HepG2 (cell line): Measurements from ENCODE around the gene FAHD1. TPM values are rescaled to one million over a fixed set of nuclear protein-coding genes. Genes with fewer than 3 reads are reported as not detected.

Experiments
- CHD2 ChIP-seq: IDR thresholded peaks from 2 replicates; pipeline ENCODE4 v1.6.1; 2011; ENCODE audit warnings: low read depth, low read length, improper control_type of control experiment
- PHF20 ChIP-seq: sonication (generic); formaldehyde crosslinking; IDR thresholded peaks from 2 replicates; pipeline ENCODE4 v1.5.0; 2020; ENCODE audit warnings: mild to moderate bottlenecking, missing genetic modification reagents
- RARA ChIP-seq: IDR thresholded peaks from 2 replicates; pipeline ENCODE4 v1.6.1; 2016; ENCODE audit warnings: missing genetic modification reagents, missing compliant biosample characterization
- TBP ChIP-seq: sonication (generic); formaldehyde crosslinking; IDR thresholded peaks from 2 replicates; pipeline ENCODE4 v1.5.0; 2020; ENCODE audit warnings: missing genetic modification reagents
- YY1 ChIP-seq: IDR thresholded peaks from 2 replicates; pipeline ENCODE4 v1.6.1; 2011; ENCODE audit warnings: low read length, low read depth, moderate library complexity, mild to moderate bottlenecking; ENCODE audit not compliant: insufficient read depth, insufficient replicate concordance
- ZFY ChIP-seq: sonication (generic); formaldehyde crosslinking; IDR thresholded peaks from 2 replicates; pipeline ENCODE4 v1.4.0; 2020; ENCODE audit warnings: missing genetic modification reagents
- polyA plus RNA-seq, 8 experiments: library from polyadenylated mRNA; depleted of rRNA in 3 of 8; stranded (reverse) in 7 of 8; unstranded in 1 of 8; fragments of >200 nt; fragmentation: Illumina TruSeq in 4 of 8; extraction: Trizol in 4 of 8; gene quantifications; 2 replicates each; pipeline versions ENCODE4 v1.2.1 to v1.2.3, GENCODE V29; 2011 to 2016; ENCODE audit warnings: low read depth in 4 of 8, missing spikeins in 1 of 8, mixed read lengths in 1 of 8; ENCODE audit not compliant: insufficient read depth in 1 of 8
- total RNA-seq, 5 experiments: library from RNA; depleted of rRNA; stranded (reverse); fragments of >200 nt; fragmentation: Illumina TruSeq; extraction: Trizol; gene quantifications; 2 replicates each; pipeline ENCODE4 v1.2.3, GENCODE V29; 2016; ENCODE audit warnings: low read depth in 1 of 5
- TF ChIP-seq, protein P1 (sequence below), 2 experiments: sonication (generic) in 1 of 2; formaldehyde crosslinking in 1 of 2; IDR thresholded peaks; 2 replicates each; pipeline versions ENCODE4 v1.6.1 to v1.9.0; 2014 to 2022; ENCODE audit warnings: antibody characterized with exemption in 1 of 2, borderline replicate concordance in 1 of 2, inconsistent platforms in 1 of 2, low read depth in 1 of 2, missing genetic modification reagents in 1 of 2
- TF ChIP-seq, protein P2 (sequence below): sonication (generic); formaldehyde crosslinking; IDR thresholded peaks from 2 replicates; pipeline ENCODE4 v1.5.0; 2020; ENCODE audit warnings: mild to moderate bottlenecking, missing genetic modification reagents, borderline replicate concordance
- TF ChIP-seq, protein P3 (sequence below): sonication (generic); formaldehyde crosslinking; IDR thresholded peaks from 2 replicates; pipeline ENCODE4 v1.4.0; 2020; ENCODE audit warnings: missing genetic modification reagents
- TF ChIP-seq, protein P4 (sequence below): sonication (generic); formaldehyde crosslinking; IDR thresholded peaks from 2 replicates; pipeline ENCODE4 v1.4.0; 2020; ENCODE audit warnings: missing genetic modification reagents

FAHD1 gene
- total and polyA plus RNA-seq, 2 of the 13 experiments (the other 11 are each of a cell fraction or from before 2014, with no cell fraction given): 39.0 to 45.3 TPM

DNA sequence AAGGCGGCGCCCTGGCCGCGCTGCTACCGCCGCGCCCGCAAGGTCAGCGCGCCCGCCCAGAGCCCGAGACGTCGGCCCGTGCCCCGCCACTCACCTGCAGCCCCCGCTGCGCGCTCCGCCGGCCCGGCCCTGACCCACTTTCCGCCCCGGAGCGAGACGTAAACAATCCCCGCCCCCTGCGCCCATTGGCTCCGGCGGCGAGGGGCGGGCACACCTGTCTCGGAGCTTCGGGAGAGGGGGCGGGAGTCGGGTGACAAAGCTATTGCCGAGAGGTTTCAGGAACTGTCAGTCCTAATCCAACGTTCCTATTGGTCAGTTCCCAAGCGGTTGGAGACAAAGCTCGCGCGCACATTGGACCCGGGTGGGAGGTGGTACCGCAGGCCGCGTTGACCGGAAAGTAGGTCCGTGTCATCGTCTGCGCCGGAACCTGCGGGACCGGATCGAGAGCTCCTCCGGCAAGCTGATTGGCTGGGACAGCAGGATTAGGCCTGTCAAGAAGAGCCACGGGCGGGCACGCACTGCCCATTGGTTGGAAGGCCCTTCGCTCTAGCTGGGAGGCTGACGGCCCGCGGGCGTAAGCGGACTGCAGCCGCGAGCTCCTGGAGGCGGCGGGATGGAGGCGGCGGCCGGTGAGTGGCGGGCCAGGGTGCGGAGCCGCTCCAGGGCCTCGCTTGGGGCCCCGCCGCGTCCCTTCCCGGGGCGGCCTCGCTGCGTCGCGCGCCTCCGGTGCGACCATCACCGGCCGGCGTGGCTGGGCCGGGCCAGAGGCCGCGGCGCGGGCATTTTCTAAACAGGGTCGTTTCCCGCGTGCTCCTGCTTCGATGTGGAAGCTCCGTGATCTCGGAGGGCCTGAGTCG, 44.4 kb upstream of the FAHD1 start, which contains the start of the genes NUBP2 and SPSB3 (continued):
- TF ChIP-seq, protein P1, sequence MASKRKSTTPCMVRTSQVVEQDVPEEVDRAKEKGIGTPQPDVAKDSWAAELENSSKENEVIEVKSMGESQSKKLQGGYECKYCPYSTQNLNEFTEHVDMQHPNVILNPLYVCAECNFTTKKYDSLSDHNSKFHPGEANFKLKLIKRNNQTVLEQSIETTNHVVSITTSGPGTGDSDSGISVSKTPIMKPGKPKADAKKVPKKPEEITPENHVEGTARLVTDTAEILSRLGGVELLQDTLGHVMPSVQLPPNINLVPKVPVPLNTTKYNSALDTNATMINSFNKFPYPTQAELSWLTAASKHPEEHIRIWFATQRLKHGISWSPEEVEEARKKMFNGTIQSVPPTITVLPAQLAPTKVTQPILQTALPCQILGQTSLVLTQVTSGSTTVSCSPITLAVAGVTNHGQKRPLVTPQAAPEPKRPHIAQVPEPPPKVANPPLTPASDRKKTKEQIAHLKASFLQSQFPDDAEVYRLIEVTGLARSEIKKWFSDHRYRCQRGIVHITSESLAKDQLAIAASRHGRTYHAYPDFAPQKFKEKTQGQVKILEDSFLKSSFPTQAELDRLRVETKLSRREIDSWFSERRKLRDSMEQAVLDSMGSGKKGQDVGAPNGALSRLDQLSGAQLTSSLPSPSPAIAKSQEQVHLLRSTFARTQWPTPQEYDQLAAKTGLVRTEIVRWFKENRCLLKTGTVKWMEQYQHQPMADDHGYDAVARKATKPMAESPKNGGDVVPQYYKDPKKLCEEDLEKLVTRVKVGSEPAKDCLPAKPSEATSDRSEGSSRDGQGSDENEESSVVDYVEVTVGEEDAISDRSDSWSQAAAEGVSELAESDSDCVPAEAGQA (IDR thresholded peaks at IDR 0.05; ENCODE audit: low read depth): peak; percentile 89
- TF ChIP-seq, protein P1 (CRISPR knock-in tag; IDR thresholded peaks at IDR 0.05; ENCODE audit: borderline replicate concordance): no peak
- TF ChIP-seq RARA (CRISPR knock-in tag) (peak; percentile 62; the same call in 1 of the 2 replicates), TBP (CRISPR knock-in tag) (no peak), YY1 (peak; percentile 59), ZFY (peak; percentile 81), PHF20 (CRISPR knock-in tag) (peak; percentile 93), CHD2 (peak; percentile 81)
- TF ChIP-seq, protein P2, sequence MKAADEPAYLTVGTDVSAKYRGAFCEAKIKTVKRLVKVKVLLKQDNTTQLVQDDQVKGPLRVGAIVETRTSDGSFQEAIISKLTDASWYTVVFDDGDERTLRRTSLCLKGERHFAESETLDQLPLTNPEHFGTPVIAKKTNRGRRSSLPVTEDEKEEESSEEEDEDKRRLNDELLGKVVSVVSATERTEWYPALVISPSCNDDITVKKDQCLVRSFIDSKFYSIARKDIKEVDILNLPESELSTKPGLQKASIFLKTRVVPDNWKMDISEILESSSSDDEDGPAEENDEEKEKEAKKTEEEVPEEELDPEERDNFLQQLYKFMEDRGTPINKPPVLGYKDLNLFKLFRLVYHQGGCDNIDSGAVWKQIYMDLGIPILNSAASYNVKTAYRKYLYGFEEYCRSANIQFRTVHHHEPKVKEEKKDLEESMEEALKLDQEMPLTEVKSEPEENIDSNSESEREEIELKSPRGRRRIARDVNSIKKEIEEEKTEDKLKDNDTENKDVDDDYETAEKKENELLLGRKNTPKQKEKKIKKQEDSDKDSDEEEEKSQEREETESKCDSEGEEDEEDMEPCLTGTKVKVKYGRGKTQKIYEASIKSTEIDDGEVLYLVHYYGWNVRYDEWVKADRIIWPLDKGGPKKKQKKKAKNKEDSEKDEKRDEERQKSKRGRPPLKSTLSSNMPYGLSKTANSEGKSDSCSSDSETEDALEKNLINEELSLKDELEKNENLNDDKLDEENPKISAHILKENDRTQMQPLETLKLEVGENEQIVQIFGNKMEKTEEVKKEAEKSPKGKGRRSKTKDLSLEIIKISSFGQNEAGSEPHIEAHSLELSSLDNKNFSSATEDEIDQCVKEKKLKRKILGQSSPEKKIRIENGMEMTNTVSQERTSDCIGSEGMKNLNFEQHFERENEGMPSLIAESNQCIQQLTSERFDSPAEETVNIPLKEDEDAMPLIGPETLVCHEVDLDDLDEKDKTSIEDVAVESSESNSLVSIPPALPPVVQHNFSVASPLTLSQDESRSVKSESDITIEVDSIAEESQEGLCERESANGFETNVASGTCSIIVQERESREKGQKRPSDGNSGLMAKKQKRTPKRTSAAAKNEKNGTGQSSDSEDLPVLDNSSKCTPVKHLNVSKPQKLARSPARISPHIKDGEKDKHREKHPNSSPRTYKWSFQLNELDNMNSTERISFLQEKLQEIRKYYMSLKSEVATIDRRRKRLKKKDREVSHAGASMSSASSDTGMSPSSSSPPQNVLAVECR: peak; percentile 76
- TF ChIP-seq, protein P3, sequence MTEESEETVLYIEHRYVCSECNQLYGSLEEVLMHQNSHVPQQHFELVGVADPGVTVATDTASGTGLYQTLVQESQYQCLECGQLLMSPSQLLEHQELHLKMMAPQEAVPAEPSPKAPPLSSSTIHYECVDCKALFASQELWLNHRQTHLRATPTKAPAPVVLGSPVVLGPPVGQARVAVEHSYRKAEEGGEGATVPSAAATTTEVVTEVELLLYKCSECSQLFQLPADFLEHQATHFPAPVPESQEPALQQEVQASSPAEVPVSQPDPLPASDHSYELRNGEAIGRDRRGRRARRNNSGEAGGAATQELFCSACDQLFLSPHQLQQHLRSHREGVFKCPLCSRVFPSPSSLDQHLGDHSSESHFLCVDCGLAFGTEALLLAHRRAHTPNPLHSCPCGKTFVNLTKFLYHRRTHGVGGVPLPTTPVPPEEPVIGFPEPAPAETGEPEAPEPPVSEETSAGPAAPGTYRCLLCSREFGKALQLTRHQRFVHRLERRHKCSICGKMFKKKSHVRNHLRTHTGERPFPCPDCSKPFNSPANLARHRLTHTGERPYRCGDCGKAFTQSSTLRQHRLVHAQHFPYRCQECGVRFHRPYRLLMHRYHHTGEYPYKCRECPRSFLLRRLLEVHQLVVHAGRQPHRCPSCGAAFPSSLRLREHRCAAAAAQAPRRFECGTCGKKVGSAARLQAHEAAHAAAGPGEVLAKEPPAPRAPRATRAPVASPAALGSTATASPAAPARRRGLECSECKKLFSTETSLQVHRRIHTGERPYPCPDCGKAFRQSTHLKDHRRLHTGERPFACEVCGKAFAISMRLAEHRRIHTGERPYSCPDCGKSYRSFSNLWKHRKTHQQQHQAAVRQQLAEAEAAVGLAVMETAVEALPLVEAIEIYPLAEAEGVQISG (CRISPR knock-in tag): peak; percentile 38; the same call in 1 of the 2 replicates
- TF ChIP-seq, protein P4, sequence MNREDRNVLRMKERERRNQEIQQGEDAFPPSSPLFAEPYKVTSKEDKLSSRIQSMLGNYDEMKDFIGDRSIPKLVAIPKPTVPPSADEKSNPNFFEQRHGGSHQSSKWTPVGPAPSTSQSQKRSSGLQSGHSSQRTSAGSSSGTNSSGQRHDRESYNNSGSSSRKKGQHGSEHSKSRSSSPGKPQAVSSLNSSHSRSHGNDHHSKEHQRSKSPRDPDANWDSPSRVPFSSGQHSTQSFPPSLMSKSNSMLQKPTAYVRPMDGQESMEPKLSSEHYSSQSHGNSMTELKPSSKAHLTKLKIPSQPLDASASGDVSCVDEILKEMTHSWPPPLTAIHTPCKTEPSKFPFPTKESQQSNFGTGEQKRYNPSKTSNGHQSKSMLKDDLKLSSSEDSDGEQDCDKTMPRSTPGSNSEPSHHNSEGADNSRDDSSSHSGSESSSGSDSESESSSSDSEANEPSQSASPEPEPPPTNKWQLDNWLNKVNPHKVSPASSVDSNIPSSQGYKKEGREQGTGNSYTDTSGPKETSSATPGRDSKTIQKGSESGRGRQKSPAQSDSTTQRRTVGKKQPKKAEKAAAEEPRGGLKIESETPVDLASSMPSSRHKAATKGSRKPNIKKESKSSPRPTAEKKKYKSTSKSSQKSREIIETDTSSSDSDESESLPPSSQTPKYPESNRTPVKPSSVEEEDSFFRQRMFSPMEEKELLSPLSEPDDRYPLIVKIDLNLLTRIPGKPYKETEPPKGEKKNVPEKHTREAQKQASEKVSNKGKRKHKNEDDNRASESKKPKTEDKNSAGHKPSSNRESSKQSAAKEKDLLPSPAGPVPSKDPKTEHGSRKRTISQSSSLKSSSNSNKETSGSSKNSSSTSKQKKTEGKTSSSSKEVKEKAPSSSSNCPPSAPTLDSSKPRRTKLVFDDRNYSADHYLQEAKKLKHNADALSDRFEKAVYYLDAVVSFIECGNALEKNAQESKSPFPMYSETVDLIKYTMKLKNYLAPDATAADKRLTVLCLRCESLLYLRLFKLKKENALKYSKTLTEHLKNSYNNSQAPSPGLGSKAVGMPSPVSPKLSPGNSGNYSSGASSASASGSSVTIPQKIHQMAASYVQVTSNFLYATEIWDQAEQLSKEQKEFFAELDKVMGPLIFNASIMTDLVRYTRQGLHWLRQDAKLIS (CRISPR knock-in tag): no peak
